Hepatic stellate cell (primary cell): ENCODE measurements around the gene SNX1.
"Not testable (repeated sequence)": the region's sequence is repeated elsewhere in the genome, so short reads cannot be mapped to it uniquely, and the experiment has no call there.

Experiments used
- DNase-seq: peaks from one replicate; pipeline ENCODE4 v3.0.0; 2011; ENCODE audit warnings: low spot score

SNX1 gene

GRCh38 chr15:64095795-64096667, at the start of gene SNX1:
TSS of gene SNX1 (plus strand) at chr15:64095982. CDS start at chr15:64096014, 32 bp downstream.
- DNase-seq, result peak; percentile 95

DNA sequence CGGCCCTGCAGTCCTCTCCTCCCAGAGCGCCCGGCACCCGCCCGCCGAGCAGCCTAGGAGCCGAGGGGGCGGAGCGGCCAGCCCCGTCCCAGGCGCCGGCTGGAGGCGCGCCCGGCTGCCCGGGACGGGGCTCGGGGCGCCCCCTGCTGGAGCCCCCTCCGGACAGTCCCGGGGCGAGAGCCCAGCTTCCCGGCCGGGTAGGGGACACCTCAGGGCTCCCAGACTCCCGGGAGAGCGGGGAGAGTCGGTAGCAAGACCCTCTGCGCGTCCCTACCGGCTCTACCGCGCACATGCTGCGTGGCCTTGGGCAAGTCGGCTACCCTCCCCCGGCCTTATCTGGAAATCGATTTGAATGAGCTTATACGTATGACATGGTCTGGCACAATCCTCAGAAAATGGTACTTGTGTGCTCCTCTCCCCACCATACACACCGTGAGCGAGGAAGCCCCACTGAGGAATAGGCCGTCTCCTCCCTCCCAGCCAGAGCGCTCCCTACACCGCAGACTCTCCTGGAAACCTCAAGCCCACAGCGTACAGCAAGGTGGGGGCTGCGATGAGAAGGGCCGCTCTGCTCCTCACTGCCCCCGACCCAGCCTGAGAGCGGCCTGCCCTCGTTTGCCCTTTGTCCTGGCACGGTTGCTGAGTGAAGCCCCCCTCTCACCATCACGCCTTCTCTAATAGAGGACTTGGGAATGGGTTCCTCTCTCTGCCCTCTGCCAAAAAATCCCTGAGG, 49.2 kb upstream of the SNX1 start, which contains the start of gene DAPK2:
TSS of gene DAPK2 (minus strand) at position 65 of the 733 bp plus-strand sequence. CDS start 6,224 bp downstream, outside the sequence.
- peak; percentile 83 for DNase-seq

GRCh38 chr15:64048781-64049460, 46.9 kb upstream of the SNX1 start:
- no peak for DNase-seq

DNA sequence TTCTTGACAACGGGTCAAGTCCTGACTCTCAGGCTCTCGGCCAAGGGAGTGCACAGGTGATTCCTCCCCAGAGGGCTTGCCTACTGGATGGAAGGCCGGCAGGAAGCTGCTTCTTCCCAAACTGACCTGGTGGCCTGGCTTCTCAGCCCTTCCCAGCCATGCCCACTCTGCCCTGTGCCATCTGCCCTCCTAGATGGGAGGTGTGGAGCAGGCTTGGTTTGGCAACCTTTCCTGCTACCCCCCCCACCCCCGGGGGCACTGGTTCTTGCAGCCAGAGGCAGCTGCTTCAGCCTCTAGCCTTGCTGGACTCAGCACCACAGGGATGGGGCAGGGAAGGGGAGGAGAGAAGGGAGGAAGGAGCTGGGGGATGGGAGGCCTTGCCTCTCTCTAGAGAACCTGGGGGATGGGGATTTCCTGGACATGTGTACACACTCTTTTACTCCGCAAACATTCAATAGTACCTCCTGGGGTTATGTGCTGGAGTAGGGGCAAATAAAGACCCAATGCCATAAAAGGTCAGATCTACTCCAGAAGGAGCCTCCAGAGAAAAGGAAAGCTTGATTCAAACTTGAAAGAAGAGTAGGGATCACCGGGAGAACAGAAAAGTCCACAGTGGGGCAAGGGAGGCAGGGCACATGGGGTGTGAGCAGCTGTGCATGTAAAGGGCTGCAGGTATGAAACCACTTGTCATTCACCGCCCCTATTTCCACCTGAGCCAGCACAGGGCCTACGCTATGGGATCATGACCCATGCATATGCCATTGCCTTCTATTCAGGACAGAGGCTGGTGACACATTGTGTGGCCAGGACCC, 45.3 kb upstream of the SNX1 start:
- no peak for DNase-seq

DNA sequence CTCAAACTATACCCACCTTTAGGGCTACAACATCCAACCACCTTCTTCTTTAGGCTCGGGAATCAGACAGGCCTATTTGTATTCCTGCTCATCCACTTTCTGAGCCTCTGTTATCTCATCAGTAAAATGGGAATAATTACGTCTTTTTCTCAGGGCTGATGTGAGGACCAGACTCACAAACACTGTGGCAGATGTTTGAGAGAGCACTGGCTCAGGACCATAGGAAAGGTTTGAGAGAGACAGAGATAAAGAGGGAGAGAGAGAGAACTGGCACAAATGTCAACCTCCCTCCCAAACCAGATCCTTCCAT, 44.7 kb upstream of the SNX1 start:
- no peak for DNase-seq

DNA sequence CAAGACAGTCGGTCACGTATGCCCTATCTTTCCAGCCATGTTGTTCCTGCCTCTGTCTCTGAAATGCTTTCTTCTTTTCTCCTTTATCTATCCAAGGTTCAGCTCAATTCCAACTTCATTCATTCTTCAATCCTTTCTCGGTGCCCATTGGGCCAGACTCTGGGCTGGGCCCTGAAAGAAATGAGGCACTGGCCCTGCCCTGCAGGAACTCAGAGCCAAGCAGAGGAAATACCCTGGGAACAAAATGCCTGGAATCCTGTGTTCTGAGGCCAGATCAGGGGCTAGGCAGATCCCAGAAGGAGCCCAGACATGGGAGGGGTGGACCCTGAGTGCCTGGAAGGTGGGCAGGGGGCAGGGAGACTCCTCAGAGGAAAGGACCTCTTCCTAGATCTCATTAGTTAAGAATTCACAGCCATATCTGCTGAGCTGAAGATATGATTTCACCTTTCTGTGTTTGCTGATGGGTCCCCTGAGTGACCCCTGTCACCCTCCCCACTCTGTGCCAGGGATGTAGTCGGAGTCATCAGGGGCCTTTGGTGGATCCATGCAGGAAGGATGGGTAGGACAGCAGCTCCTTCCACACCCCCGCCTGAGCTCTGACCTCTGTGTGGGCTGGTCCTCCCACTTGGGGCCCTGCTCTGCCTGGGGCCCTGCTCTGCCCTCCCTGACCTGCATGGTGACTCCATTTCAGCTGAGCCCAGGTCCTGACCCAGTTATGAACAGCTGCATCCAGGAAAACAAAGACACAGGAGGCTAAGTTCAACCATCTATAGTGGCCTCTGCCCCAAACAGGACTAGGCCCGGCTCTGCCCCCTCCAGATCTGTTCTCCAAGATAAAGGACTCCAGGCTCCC, 44.1 kb upstream of the SNX1 start:
- no peak for DNase-seq

DNA sequence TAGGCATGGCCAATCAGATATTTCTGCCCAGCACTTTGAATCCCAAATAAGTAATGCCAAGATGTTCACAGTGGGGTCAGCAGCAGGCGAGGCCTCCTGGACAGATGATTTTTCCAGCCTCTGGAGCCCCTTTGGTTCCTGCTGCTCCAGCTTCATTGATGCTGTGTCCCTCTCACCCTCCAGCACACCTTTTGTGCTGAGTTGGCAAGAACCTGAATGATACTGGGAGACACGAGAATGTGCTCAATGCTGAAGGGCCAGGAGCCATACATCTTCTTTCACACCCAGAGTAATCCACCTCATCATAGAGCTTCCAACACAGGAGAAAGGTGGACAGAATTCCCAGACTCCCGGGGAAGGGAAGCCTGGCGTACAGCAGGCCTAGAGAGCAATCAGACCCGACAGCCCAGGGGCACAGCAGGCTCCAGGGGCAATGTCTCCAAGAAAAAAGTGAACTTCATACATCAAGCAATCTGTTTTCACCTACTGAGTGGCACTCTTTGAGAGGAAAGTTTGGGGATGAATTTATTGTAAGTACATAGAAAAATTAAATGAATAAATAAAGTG, 42.8 kb upstream of the SNX1 start:
- no peak for DNase-seq

DNA sequence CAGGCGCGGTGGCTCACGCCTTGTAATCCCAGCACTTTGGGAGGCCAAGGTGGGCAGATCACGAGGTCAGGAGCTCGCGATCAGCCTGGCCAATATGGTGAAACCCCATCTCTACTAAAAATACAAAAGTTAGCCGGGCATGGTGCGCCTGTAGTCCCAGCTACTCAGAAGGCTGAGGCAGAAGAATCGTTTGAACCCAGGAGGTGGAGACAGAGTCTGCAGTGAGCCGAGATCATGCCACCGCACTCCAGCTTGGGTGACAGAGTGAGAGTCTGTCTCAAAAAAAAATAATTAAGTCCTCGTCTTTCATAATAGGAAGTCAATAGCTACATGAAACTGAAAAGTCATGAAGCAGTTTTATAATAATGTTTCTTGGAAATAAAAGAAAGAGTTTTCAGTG, 42.1 kb upstream of the SNX1 start:
- DNase-seq, result not testable (repeated sequence)

- no peak for DNase-seq
Observed at GRCh38 chr15:64058279-64058678, 37.5 kb upstream of the SNX1 start.

DNA sequence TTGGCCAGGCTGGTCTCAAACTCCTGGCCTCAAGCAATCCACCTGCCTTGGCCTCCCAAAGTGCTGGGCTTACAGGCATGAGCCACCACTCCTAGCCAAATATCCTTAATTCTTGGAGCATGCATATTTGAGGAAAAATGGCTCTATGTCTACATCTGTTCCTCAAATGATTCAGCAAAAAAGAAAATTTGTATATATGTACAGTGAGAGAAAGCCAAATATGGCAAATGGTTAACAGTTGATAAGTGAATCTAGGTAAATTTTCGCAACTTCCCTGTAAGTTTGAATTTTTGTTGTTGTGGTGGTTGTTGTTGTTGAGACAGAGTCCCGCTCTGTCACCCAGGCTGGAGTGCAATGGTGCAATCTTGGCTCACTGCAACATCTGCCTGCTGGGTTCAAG, 36.7 kb upstream of the SNX1 start:
- DNase-seq, result not testable (repeated sequence)

DNA sequence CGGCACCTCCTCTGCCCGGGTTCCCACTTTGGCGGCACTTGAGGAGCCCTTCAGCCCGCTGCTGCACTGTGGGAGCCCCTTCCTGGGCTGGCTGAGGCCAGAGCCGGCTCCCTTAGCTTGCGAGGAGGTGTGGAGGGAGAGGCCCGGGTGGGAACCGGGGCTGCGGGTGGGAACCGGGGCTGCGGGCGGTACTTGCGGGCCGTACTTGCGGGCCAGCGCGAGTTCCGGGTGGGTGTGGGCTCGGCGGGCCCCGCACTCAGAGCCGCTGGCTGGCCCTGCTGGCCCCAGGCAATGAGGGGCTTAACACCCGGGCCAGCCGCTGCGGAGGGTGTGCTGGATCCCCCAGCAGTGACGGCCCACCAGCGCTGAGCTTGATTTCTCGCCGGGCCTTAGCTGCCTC, 35.1 kb upstream of the SNX1 start:
- DNase-seq, result no peak

DNA sequence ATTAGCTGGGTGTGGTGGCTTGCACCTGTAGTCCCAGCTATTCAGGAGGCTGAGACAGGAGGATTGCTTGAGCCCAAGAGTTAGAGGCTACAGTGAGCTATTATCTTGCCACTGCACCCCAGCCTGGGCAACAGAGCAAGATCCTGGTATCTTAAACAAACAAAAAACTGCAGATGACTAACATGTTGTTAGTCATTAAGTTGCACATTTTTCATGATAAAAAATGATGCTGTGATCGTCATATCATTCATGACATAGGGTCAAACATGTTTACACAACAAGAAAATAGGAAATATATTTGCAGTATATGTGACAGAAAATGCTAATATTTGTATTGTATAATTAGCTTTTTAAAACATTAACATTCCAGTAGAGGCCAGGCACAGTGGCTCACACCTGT, 29.3 kb upstream of the SNX1 start:
- DNase-seq, result no peak

GRCh38 chr15:64067564-64068030, 28.2 kb upstream of the SNX1 start:
- DNase-seq, result peak; percentile 68

DNA sequence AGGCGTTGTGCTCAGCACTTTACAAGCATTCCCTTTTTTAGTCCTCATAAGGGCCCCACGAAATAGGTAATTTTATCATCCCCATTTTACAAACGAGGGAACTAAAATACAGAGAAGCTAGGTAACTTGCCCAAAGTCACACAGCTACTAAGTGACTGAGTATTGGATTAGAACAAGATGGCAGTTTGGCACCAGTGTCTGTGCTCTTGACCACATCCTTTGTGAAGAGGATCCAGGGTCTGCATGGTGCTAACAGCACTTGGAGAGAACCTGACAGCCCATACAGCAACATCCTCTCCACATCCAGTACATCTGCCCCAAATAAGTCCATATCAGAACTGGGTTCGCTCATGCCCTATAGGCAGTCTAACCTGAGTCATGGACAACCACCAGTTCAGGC, 27.6 kb upstream of the SNX1 start:
- DNase-seq, result no peak

DNA sequence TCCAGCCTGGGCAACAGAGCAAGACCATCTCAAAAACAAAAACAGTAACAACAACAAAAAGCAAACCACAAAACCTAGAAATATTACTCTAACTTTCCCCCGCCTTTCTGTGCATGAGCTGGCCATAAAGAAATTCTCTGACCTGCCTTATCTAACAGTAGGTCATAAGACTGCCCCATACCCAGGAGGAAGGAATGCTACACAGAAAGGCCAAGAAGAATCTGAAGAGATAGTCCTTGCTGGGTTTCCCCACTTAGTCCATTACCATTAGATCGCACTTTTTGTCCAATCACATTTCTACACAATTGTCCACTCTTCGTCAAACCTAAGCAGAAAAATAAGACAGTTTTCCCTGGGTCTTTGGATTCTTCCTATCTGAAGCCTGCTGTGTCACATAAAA, 25.7 kb upstream of the SNX1 start:
- DNase-seq, result no peak

- DNase-seq, result peak; percentile 84
Observed at GRCh38 chr15:64070965-64071851, 24.6 kb upstream of the SNX1 start.

DNA sequence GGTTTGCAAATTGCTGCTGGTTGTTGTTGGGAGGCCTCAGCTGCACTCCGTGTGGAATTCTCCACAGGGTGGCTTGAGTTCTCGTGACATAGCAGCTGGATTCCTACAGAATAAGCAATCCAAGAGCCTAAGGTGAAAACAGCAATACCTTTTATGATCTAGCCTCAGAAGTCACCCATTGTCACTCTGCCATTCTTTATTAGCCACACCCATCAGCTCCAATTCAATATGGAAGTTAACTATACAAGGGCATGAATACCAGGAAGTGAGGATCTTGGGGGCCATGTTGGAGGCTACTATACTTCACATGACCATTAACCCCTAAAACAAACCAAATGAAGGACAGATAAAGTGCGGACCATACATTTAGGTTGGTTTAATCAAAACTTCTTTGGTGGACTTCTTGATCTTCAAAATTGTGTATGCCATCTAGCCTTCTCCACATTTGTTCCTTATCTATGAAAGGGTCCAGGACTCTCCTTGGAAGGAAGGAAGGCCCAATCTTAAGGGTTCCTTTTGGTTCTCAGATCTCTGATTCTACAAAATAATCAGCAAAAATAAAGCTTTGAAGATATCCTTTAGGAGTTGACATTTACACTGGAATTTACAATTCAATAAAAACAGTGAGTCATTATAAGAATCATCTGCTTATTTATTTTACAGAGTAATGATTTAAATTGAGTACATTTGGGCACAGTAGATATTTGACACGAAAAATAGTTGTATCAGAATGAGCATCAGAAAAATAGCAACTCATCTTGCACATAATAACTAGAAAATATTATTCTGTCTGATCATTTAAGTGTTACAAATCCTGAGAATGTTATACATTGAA, 23.6 kb upstream of the SNX1 start:
- no peak for DNase-seq

DNA sequence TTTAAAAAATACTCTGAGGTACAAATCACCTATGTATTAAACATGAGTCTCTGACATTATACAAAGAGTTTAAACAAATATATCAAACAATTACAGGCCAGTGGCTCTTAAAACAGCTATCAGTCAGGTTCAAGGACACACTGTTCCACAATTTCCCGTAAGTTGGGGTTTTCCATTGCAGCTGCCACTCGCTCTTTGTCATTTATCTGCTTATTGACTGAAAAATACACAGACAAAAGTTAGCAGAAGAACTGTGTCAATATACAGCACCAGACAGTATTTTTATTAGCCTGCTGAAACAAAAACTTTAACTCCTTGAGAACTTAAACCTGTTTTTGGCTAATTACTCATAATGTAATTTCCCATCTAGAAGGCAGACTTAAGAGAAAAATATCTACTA, 23.0 kb upstream of the SNX1 start:
- no peak for DNase-seq

DNA sequence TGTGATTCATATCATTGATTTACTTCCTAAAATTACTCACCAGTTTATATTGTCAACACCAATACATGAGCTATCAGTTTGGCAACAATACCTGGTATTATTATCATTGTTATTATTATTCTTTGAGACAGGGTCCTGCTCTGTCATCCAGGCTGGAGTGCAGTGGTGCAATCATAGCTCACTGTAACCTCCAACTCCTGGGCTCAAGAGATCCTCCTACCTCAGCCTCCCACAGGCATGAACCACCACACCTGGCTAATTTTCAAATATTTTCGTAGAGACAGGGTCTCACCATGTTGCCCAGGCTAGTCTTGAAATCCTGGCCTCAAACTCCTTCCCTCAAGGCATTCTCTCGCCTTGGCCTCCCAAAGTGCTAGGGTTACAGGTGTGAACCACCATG, 22.3 kb upstream of the SNX1 start:
- not testable (repeated sequence) for DNase-seq
